ENCODE data around the gene CPN2.

- TF ChIP-seq EZH2 (IDR thresholded peaks at IDR 0.05; ENCODE audit: low read depth, unreplicated experiment) = no peak
- TF ChIP-seq CTCF (conservative IDR thresholded peaks at IDR 0.05; ENCODE audit: low read depth in 2 of 2) = no peak
Observed at GRCh38 chr3:194346035-194346434, 5.1 kb downstream of the CPN2 start.

Data from GM23338 (cell line).